Heart left ventricle (tissue), 13 donors: Measurements from ENCODE around the gene KDM5B.

ENCODE experiments used
- CTCF ChIP-seq, 12 donors: fragments of 200-600 bp; sonication (generic) in 4 of 12; IDR thresholded peaks; one replicate each; pipeline versions ENCODE4 v1.5.0 to v1.8.0; 2018 to 2022; ENCODE audit warnings: antibody characterized with exemption in 12 of 12, mild to moderate bottlenecking in 5 of 12
- POLR2A ChIP-seq, 2 donors: fragments of 450-650 bp; IDR thresholded peaks; one replicate each; pipeline ENCODE4 v1.6.1; 2017; ENCODE audit warnings: antibody characterized with exemption in 2 of 2, mild to moderate bottlenecking in 2 of 2, moderate library complexity in 2 of 2
- donor health status: ischemic (EF 13 %, LVEDD 7.1; RV severe dilation, severe dysfunction).
- donor health status: DM: no; HTN: yes; CAD: no.
- donor health status: DM: no; HTN: no; CAD: no.
- donor health status: ischemic (EF 25% LVEDD 6.9; RV normal size, moderate dysfunction).
- donor health status: ischemic (EF 25% LVEDD 5.7; RV mildly dilated, moderate dysfunction).
- donor health status: ischemic (EF 35%, LVEDD 5.7; RV mildly dilated, moderate dysfunction).
- donor health status: nonischemic (EF 11% LVEDD 7.7; RV severe dilation, severe dysfunction).
- donor health status: DM: yes; HTN: yes; CAD: no.
- donor health status: PGD.
- donor health status: ischemic (EF 29% LVEDD 5.4; RV normal size, mild dysfunction).
- donor health status: nonischemic (EF 23%, LVEDD 6.1; RV moderate dilation, normal function).

DNA sequence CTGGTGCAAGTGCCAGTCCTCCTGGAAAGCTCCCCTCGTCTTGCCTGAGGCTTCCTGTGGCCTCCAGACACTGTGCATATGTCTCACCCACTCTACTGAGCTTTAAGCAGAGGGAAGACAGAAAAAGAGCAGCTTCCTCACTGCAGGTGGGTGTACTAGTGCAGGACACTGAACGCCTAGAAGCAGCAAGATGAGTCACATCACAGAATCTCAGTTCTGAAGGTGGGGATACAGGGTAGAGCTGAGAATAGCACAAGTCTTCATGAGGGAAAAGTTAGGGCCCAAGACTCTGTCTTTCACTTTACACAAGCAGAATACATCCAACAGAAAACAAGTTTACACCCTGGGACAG is 39.9 kb upstream of the KDM5B start:
- TF ChIP-seq CTCF (IDR thresholded peaks at IDR 0.05) (no peak), POLR2A (IDR thresholded peaks at IDR 0.05) (no peak)
